Panc1 (cell line): ENCODE results near the gene VWA2. TPM values are rescaled to one million over a fixed set of nuclear protein-coding genes. Genes with fewer than 3 reads are reported as not detected.

ENCODE experiments used
- ATAC-seq: fragments of 200-7000 bp; cut with Tn5 transposase; 2 replicates; pipeline ENCODE4 v1.9.1; 2020; ENCODE audit warnings: mild to moderate bottlenecking, moderate library complexity
- BruUV-seq: library from RNA; stranded (reverse); fragments of 400-500 nt; replicated peaks from 2 replicates; lab custom pipeline; 2021; lab: Mats Ljungman, UMichigan
- CTCF ChIA-PET: fragments of 300-600 bp; sonication (Branson Sonifier 250); formaldehyde crosslinking; loops from one replicate; lab custom pipeline; 2022; ENCODE audit warnings: antibody characterized with exemption; lab: Charles Lee
- POLR2A ChIA-PET: fragments of 300-600 bp; sonication (Branson Sonifier 250); formaldehyde crosslinking; loops from one replicate; lab custom pipeline; 2022; ENCODE audit warnings: antibody characterized with exemption; lab: Charles Lee
- DNase-seq: peaks from one replicate; pipeline ENCODE4 v3.0.0-alpha.2; 2010; ENCODE audit warnings: low read depth, low spot score
- H3K27ac ChIP-seq: 2 replicates; pipeline ENCODE4 v1.5.1; 2011; ENCODE audit warnings: mild to moderate bottlenecking, low read length, inconsistent platforms
- H3K27me3 ChIP-seq: fragments of 200-500 bp; sonication (Bioruptor generic); 2 replicates; pipeline ENCODE4 v1.6.0; 2014; ENCODE audit warnings: low read length, inconsistent platforms; ENCODE audit not compliant: control insufficient read depth, insufficient read depth
- H3K36me3 ChIP-seq: fragments of 200-500 bp; sonication (Bioruptor generic); 2 replicates; pipeline ENCODE4 v1.5.1; 2014; ENCODE audit warnings: inconsistent platforms, mild to moderate bottlenecking, low read length, moderate library complexity; ENCODE audit not compliant: control insufficient read depth, insufficient read depth
- H3K4me1 ChIP-seq: 2 replicates; pipeline ENCODE4 v1.5.1; 2011; ENCODE audit warnings: inconsistent platforms, mild to moderate bottlenecking, low read length, moderate library complexity; ENCODE audit not compliant: control insufficient read depth, insufficient read depth
- H3K4me3 ChIP-seq, 2 experiments: 2 replicates each; pipeline ENCODE4 v1.5.1; 2011 to 2012; ENCODE audit warnings: low read depth in 2 of 2, low read length in 2 of 2, mild to moderate bottlenecking in 2 of 2, inconsistent platforms in 1 of 2, moderate library complexity in 1 of 2
- H3K9me3 ChIP-seq: fragments of 200-500 bp; sonication (Bioruptor generic); 2 replicates; pipeline ENCODE4 v1.5.1; 2014; ENCODE audit warnings: low read depth, mild to moderate bottlenecking, inconsistent platforms, low read length, moderate library complexity; ENCODE audit not compliant: control insufficient read depth, insufficient read depth
- CTCF ChIP-seq: fragments of 450-650 bp; IDR thresholded peaks from 2 replicates; pipeline ENCODE4 v1.5.1; 2017; ENCODE audit warnings: mild to moderate bottlenecking
- POLR2AphosphoS5 ChIP-seq: IDR thresholded peaks from 2 replicates; pipeline ENCODE4 v1.6.1; 2012; ENCODE audit warnings: mild to moderate bottlenecking, low read depth, low read length, moderate library complexity
- REST ChIP-seq, 2 experiments: IDR thresholded peaks; 2 replicates each; pipeline ENCODE4 v1.6.1; 2011 to 2012; ENCODE audit warnings: low read depth in 2 of 2, control low read depth in 1 of 2, low read length in 1 of 2, mild to moderate bottlenecking in 1 of 2, moderate library complexity in 1 of 2; ENCODE audit not compliant: insufficient read depth in 1 of 2
- SIN3A ChIP-seq: IDR thresholded peaks from 2 replicates; pipeline ENCODE4 v1.6.1; 2012; ENCODE audit warnings: low read depth, mild to moderate bottlenecking, low read length, moderate library complexity, borderline replicate concordance; ENCODE audit not compliant: insufficient read depth
- TCF7L2 ChIP-seq: IDR thresholded peaks from 2 replicates; pipeline ENCODE4 v1.6.1; 2011; ENCODE audit warnings: mild to moderate bottlenecking, low read depth, low read length, inconsistent platforms
- in situ Hi-C: cut with HindIII; loops from 2 replicates; pipeline ENCODE4 v1.10.0; 2016; ENCODE audit warnings: low sequenced_read_pairs, low pct_unique_long_range_greater_than_20kb
- intact Hi-C: fragments of 100-400 bp; cut with micrococcal nuclease; formaldehyde crosslinking; loops from one replicate; pipeline ENCODE4 v1.10.0; 2022; ENCODE audit not compliant: unreplicated experiment
- total RNA-seq: library from RNA; stranded (reverse); gene quantifications from one replicate; pipeline ENCODE4 v1.2.1, GENCODE V29; 2021; ENCODE audit not compliant: unreplicated experiment

VWA2 gene
- total RNA-seq, 1 experiment from 2014 or later, result 0.77 TPM

GRCh38 chr10:114256822-114257221, 17.8 kb downstream of the VWA2 start:
- no peak overlapping the region for H3K4me3 ChIP-seq
- BruUV-seq, result no TSS peak
- ATAC-seq, result no peak
- H3K36me3 ChIP-seq, result no peaks in the 10 kb centered on the region
- POLR2A ChIA-PET, result no interaction called here
- in situ Hi-C loops (no loop called here), intact Hi-C loops (no loop called here)
- TF ChIP-seq CTCF (no peak), POLR2AphosphoS5 (no peak), REST (IDR thresholded peaks at IDR 0.05; ENCODE audit: insufficient read depth in 1 of 2, low read depth in 2 of 2, low read length in 1 of 2) (no peak), TCF7L2 (no peak), SIN3A (no peak)
- no peak for DNase-seq
- no peaks in the 10 kb centered on the region for H3K27me3 ChIP-seq
- peaks cover 7% of the 10 kb centered on the region; the same call in 1 of the 2 replicates for H3K4me1 ChIP-seq
- no peaks in the 10 kb centered on the region for H3K9me3 ChIP-seq
- CTCF ChIA-PET, result no interaction called here
- no peak overlapping the region for H3K27ac ChIP-seq

- H3K27ac ChIP-seq, result no peak overlapping the region
- no peaks in the 10 kb centered on the region for H3K9me3 ChIP-seq
- in situ Hi-C loops (no loop called here), intact Hi-C loops (no loop called here)
- TF ChIP-seq TCF7L2, result no peak
- TF ChIP-seq POLR2AphosphoS5, result no peak
- TF ChIP-seq CTCF, result no peak
- no peak for TF ChIP-seq REST (IDR thresholded peaks at IDR 0.05; ENCODE audit: insufficient read depth in 1 of 2, low read depth in 2 of 2, low read length in 1 of 2)
- TF ChIP-seq SIN3A, result no peak
- H3K4me1 ChIP-seq, result peaks cover 7% of the 10 kb centered on the region; the same call in 1 of the 2 replicates
- CTCF ChIA-PET, result no interaction called here
- POLR2A ChIA-PET, result no interaction called here
- H3K27me3 ChIP-seq, result no peaks in the 10 kb centered on the region
- H3K4me3 ChIP-seq, result no peak overlapping the region
- no TSS peak for BruUV-seq
- H3K36me3 ChIP-seq, result no peaks in the 10 kb centered on the region
- DNase-seq (no peak), ATAC-seq (no peak)
These were observed 18.4 kb downstream of the VWA2 start for GRCh38 chr10:114257498-114257897.
